HG03354 (cell line): ENCODE data around the gene C1orf216.
"Not testable (repeated sequence)": the region's sequence is repeated elsewhere in the genome, so short reads cannot be mapped to it uniquely, and the experiment has no call there.

Experiments
- ATAC-seq: cut with Tn5 transposase; IDR thresholded peaks from one replicate; pipeline ENCODE4 v1.9.1; 2021; ENCODE audit warnings: mild to moderate bottlenecking; ENCODE audit not compliant: unreplicated experiment, poor library complexity, severe bottlenecking

The C1orf216 gene

GRCh38 chr1:35707601-35708440 is 10.9 kb downstream of the C1orf216 start:
- no peak for ATAC-seq

- no peak for ATAC-seq
Observed at GRCh38 chr1:35706846-35707600, 11.7 kb downstream of the C1orf216 start.

DNA sequence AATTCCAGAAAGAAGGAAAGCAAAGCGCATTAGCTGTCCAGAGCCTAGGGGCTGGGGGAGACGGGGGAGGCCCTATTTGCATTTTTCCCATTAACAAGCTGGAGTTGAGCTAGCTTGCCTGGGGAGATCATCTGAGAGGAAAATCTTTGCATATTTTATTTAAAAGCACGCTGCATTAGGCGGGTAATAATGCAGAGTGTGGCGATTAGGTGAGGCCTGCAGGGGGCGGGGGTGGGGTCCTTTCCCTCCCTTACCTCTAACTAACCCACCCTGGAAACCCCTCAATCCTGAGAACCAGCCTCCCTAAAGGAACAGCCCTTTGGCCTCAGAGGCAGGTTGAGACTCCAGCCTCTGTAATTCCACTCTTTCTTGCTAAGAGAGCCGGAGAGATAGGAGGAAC is 16.2 kb downstream of the C1orf216 start:
- ATAC-seq, result no peak

- not testable (repeated sequence) for ATAC-seq
Observed at GRCh38 chr1:35699152-35699551, 19.5 kb downstream of the C1orf216 start.

- ATAC-seq, result no peak
Observed at GRCh38 chr1:35692317-35692716, 26.4 kb downstream of the C1orf216 start.

DNA sequence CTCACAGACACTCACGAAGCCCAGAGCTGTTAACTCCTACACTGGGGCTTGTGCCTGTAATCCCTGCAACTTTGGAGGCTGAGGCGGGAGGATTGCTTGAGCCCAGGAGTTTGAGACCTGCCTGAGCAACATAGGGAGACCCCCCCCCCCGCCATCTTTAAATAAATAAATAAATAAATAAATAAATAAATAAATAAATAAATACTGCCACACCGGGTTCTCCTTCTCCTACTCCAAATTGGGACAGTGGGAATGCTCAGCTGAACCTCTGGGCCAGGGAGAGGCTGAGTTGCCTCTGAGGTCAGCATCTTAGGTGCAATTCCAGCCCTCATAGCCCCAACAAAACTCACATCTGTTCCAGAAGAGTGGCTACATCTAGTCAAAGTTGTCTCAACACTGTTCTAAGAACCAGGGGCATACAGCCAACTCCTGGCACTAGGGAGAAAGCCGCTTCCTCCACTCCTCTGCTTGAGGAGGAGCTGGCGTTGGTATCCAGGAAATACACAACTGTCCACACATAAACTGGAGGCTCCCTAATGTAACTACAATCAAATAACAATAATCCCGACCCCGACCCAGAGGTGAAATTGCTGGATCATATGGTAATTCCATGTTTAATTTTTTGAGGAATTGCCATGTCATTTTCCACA is 27.0 kb downstream of the C1orf216 start:
- ATAC-seq, result no peak

DNA sequence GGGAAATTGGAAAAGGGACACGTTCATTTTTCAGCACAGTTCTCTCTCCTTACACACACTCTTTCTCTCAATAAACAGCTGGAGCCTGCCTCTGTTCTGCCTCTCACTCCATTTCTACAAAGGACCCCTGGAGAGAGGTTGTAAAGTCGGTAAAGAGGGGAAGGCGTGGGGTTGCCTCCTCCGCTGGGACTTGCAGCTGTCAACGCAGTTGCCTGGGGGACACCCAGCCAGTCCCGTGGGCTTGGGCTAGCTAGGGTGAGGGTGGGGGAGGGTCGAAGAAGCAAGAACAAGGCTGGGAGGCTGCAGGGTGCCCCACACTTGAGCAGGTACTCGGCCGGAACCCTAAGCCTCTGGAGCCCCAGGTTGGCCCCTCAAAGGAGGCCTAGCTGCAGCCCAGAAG is 27.6 kb downstream of the C1orf216 start:
- no peak for ATAC-seq

- ATAC-seq, result not testable (repeated sequence)
Observed at GRCh38 chr1:35690103-35690502, 28.6 kb downstream of the C1orf216 start.

DNA sequence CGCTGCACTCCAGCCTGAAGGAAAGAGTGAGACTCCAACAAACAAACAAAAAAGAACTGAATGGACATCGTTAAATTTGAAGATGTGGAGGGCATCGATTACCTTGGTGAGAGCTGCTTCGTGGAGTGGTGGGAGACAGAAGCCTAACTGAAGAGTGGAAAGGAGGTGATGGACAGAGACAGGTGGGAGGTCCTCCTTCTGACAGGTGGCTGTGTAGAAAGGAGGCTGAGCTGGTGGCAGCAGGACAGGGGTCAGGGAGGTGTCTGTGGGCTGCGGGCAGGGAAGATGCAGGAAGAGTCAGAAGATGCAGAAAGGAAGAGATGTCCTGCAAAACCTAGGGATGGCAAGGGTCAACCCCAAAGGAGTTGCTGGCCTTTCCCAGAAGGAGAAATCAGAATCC is 30.5 kb downstream of the C1orf216 start:
- no peak for ATAC-seq

DNA sequence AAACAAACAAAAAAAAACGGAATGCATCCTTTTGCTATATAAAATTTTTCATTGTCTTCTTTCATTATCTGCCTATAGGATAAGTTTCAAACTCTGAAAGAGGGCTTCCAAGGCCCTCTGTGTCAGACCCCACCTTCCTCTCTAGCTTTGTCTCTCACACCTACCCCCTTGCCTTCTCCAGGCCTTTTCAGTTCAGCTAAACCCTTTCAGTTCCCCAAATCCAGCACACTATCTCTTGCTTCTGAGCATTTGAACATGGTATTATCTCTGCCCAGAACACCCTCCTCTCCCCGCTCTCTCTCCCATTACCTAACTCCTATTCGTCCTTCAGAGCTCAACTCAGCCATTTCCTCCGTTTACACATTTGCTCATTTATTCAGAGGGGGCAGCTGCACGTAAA is 35.7 kb downstream of the C1orf216 start:
- ATAC-seq, result no peak

GRCh38 chr1:35680271-35680670 is 38.4 kb downstream of the C1orf216 start:
- no peak for ATAC-seq

DNA sequence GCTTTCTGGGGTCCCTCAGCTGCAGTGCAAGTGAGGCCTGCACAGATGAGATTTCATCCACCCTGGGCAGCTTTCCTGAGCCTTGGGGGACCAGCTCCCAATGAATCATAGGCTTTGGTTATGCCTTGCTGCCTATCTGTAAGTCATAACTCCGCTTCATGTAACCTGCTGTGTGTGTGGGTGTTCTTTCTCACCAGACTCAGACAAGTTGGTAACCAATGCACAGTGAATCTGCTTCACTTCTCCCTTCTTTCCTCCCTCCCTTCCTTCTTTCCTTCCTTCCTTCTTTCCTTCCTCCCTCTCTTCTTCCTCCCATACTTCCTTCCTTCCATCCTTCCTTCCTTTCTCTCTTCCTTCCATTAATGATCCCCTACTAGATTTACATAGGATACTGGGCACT is 42.9 kb downstream of the C1orf216 start:
- no peak for ATAC-seq

GRCh38 chr1:35674111-35674510 is 44.6 kb downstream of the C1orf216 start:
- ATAC-seq, result no peak

DNA sequence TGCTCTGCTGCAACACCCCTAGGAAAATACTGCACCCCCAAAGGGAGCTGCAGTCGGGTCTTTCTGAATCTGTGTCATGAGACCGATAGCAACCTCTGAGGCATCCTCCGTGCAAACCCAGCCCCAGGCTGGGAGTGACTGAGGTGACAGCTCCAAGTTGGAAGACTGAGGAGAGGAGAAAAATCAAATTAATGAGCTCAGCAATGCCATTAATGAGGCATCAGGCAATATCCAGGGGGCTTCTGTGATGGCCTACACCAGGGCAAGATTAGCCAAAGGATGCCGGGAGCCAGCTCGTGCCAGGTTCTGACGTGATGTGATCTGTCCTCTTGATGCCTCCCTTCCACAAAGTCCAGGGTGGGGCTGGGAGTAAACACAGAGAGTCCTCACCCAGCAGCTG is 46.6 kb downstream of the C1orf216 start:
- no peak for ATAC-seq

DNA sequence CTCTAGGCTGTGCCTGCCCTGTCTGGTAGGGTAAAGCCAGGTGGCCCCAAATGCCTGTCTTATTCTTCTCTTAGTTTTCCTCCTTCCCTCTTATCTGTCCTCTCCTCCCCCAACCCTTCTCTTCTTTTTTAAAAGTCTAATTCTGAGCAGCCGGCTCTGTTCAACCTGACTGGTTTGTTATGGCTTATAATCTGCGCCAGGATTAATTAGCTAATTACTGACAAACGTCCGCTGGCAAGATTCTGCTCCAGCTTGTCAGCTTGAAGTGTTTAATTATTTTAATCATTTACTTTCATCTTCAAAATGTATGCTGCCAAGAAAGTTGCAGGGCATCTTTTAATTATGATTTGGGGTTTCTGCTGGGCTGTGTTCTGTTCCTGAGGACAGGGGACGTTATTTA is 50.2 kb downstream of the C1orf216 start:
- ATAC-seq, result no peak

DNA sequence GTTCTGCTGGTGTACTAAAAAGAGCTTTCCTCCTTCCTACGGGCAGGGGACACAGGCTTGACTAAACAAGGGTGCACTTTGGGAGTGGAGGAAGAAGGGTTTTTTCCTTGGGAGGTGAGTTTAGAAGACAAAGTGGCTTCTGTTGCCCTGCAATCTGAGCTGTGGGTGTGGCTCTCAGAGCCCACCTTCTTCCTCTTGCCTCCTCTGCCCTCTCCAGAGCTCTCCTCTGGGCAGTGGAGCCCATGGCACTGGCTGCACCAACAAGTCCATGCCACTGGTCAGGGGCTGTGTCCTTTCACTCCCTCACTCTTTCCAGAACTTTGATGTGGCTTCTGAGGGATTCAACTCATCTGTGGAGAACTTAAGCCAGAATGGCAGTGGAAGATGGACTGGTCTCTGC is 51.8 kb downstream of the C1orf216 start:
- ATAC-seq, result no peak

- ATAC-seq, result no peak
Observed at GRCh38 chr1:35666216-35666615, 52.5 kb downstream of the C1orf216 start.
